OCI-LY3 (cell line): ENCODE measurements around the gene PEAK1.

ENCODE experiments used
- CTCF ChIP-seq: fragments of 200-600, 300-600 bp; sonication (generic); IDR thresholded peaks from 2 replicates; pipeline ENCODE4 v1.5.1; 2014; ENCODE audit warnings: antibody characterized with exemption, low read length, low read depth
- EZH2phosphoT487 ChIP-seq: fragments of 200-600 bp; shearing (Covaris generic); IDR thresholded peaks from 2 replicates; pipeline ENCODE4 v1.6.1; 2018; ENCODE audit warnings: antibody characterized with exemption, mixed run types, low read depth

GRCh38 chr15:77143191-77143590 is 276.7 kb downstream of the PEAK1 start:
- TF ChIP-seq CTCF (no peak), EZH2phosphoT487 (no peak)
